Measurements from ENCODE around the gene SPDYE2B.
"Not testable (repeated sequence)": the region's sequence is repeated elsewhere in the genome, so short reads cannot be mapped to it uniquely, and the experiment has no call there.

The SPDYE2B gene

GRCh38 chr7:102647813-102648212 lies 2.3 kb upstream of the SPDYE2B start:
- not testable (repeated sequence) for DNase-seq

- DNase-seq, result not testable (repeated sequence)
Observed at GRCh38 chr7:102664765-102665164, 14.6 kb downstream of the SPDYE2B start.

GRCh38 chr7:102666850-102667249 lies 16.7 kb downstream of the SPDYE2B start:
- DNase-seq, result not testable (repeated sequence)

GRCh38 chr7:102667523-102667922 lies 17.4 kb downstream of the SPDYE2B start:
- not testable (repeated sequence) for DNase-seq

- DNase-seq, result not testable (repeated sequence)
Observed at GRCh38 chr7:102671166-102671955, 21.2 kb downstream of the SPDYE2B start, which contains the start of gene POLR2J2. Gene POLR2J2 (minus strand): TSS chr7:102671663. CDS start chr7:102671601, 62 bp downstream.

- DNase-seq, result not testable (repeated sequence)
Observed at GRCh38 chr7:102671956-102672307, 21.8 kb downstream of the SPDYE2B start.

- not testable (repeated sequence) for DNase-seq
Observed at GRCh38 chr7:102673447-102674067, 23.4 kb downstream of the SPDYE2B start.

GRCh38 chr7:102675545-102675944 lies 25.4 kb downstream of the SPDYE2B start:
- not testable (repeated sequence) for DNase-seq

GRCh38 chr7:102680780-102681179 lies 30.7 kb downstream of the SPDYE2B start:
- DNase-seq, result not testable (repeated sequence)

- DNase-seq, result not testable (repeated sequence)
Observed at GRCh38 chr7:102682560-102682959, 32.4 kb downstream of the SPDYE2B start.

- DNase-seq, result not testable (repeated sequence)
Observed at GRCh38 chr7:102688299-102689036, 38.3 kb downstream of the SPDYE2B start.

- not testable (repeated sequence) for DNase-seq
Observed at GRCh38 chr7:102689436-102690282, 39.5 kb downstream of the SPDYE2B start.

GRCh38 chr7:102690602-102691001 lies 40.5 kb downstream of the SPDYE2B start:
- DNase-seq, result not testable (repeated sequence)

GRCh38 chr7:102694008-102694407 lies 43.9 kb downstream of the SPDYE2B start:
- DNase-seq, result not testable (repeated sequence)

- DNase-seq, result not testable (repeated sequence)
Observed at GRCh38 chr7:102695033-102695552, 45.0 kb downstream of the SPDYE2B start.

GRCh38 chr7:102696009-102696408 lies 45.9 kb downstream of the SPDYE2B start:
- DNase-seq, result not testable (repeated sequence)

GRCh38 chr7:102697642-102698512 lies 47.8 kb downstream of the SPDYE2B start:
- DNase-seq, result not testable (repeated sequence)

GRCh38 chr7:102698962-102699750 lies 49.0 kb downstream of the SPDYE2B start:
- DNase-seq, result not testable (repeated sequence)

Measured in NCI-H748 treated with DMSO at 0.1 percent for 48 hours (cell line).